ENCODE measurements around the gene ITGB3. TPM values are rescaled to one million over a fixed set of nuclear protein-coding genes. Genes with fewer than 3 reads are reported as not detected.

ITGB3 gene
- total RNA-seq, 1 donor = 79.9 TPM

DNA sequence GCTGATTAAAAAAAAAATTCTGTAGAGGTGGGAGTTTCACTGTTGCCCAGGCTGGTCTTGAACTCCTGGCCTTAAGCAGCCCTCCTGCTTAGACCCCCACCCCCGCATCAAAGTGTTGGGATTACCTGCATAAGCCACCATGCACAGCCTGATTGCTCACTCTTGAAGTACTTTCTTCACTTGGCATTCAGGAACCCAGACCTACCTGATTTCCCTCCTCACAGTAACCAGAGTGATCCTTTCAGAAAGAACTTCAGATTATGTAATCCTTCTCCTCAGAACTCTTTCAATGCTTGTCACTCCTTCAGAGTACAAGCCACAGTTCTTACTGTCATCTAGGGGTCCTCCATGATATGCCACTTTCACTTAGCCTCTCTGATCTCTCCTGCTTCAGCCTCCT, 71.5 kb downstream of the ITGB3 start:
- DNase-seq (ENCODE audit: low read depth) = no peak
- no peak overlapping the region for H3K4me3 ChIP-seq (ENCODE audit: low read depth, low read length)
- TF ChIP-seq, protein P1, sequence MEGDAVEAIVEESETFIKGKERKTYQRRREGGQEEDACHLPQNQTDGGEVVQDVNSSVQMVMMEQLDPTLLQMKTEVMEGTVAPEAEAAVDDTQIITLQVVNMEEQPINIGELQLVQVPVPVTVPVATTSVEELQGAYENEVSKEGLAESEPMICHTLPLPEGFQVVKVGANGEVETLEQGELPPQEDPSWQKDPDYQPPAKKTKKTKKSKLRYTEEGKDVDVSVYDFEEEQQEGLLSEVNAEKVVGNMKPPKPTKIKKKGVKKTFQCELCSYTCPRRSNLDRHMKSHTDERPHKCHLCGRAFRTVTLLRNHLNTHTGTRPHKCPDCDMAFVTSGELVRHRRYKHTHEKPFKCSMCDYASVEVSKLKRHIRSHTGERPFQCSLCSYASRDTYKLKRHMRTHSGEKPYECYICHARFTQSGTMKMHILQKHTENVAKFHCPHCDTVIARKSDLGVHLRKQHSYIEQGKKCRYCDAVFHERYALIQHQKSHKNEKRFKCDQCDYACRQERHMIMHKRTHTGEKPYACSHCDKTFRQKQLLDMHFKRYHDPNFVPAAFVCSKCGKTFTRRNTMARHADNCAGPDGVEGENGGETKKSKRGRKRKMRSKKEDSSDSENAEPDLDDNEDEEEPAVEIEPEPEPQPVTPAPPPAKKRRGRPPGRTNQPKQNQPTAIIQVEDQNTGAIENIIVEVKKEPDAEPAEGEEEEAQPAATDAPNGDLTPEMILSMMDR (IDR thresholded peaks at IDR 0.05; ENCODE audit: insufficient read depth, low read depth, low read length) = no peak

DNA sequence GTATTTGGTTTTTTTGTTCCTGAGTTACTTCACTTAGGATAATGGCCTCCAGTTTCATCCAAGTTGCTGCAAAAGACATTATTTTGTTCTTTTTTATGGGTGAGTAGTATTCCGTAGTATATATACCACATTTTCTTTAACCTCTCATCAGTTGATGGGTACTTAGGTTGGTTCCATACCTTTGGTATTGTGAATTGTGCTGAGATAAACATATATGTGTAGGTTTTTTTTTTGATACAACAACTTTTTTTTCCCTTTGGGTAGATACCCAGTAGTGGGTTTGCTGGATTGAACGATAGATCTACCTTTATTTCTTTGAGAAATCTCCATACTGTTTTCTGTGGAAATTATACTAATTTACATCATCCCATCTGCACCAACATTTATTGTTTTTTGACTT, 76.9 kb downstream of the ITGB3 start:
- no peak for DNase-seq (ENCODE audit: low read depth)
- no peak overlapping the region for H3K4me3 ChIP-seq (ENCODE audit: low read depth, low read length)
- TF ChIP-seq, protein P1 (IDR thresholded peaks at IDR 0.05; ENCODE audit: insufficient read depth, low read depth, low read length) = no peak

DNA sequence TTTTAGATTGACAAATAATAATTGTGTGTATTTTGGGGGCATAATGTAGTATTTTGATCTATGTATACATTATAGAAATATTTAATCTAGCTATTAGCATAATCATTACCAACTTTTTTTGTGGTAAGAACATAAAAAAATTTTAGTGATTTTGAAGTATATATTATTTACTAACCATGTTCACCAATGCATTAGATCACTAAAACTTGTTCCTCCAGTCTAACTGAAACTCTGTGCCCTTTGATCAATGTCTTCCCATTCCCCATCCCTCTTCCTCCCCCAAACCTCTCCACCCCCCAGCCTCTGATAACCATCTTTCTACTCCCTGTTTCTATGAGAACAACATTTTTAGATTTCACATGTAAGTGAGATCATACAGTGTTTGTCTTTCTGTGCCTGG, 78.7 kb downstream of the ITGB3 start:
- TF ChIP-seq, protein P1 (IDR thresholded peaks at IDR 0.05; ENCODE audit: insufficient read depth, low read depth, low read length) = no peak
- H3K4me3 ChIP-seq (ENCODE audit: low read depth, low read length) = no peak overlapping the region
- DNase-seq (ENCODE audit: low read depth) = no peak

DNA sequence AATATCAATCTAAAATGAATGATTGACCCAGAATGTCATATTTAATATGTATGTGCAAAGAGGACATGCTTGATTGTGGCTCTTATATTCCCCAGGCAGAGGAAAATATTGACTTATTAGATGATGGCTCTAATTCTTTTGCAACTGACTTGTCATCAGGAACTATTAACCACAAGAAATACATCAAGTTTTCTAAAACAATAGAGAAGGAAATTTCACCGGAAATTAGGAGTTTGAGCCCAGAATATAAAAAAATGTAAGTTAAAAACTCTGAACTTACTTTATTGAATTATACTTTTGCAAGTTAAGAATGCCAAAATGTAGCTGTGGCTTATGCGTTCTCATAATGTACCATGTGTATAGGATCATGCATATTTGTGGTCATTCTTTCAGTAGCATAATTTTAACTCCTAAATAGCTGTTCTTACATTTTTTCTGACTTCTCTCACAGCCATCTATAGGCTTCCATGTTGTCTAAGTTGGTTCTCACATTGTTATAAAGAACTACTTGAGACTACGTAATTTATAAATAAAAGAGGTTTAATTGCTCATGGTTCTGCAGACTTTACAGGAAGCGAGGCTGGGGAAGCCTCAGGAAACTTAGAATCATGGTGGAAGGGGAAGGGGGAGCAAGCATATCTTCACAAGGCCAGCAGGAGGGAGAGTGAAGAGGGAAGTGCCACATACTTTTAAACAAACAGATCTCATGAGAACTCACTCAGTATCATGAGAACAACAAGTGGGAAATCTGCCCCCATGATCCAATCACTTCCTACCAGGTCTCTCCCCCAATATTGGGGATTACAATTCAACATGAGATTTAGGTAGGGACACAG, 81.7 kb downstream of the ITGB3 start:
- peak; percentile 14 for DNase-seq (ENCODE audit: low read depth)
- TF ChIP-seq, protein P1 (IDR thresholded peaks at IDR 0.05; ENCODE audit: insufficient read depth, low read depth, low read length) = no peak
- no peak overlapping the region for H3K4me3 ChIP-seq (ENCODE audit: low read depth, low read length)

DNA sequence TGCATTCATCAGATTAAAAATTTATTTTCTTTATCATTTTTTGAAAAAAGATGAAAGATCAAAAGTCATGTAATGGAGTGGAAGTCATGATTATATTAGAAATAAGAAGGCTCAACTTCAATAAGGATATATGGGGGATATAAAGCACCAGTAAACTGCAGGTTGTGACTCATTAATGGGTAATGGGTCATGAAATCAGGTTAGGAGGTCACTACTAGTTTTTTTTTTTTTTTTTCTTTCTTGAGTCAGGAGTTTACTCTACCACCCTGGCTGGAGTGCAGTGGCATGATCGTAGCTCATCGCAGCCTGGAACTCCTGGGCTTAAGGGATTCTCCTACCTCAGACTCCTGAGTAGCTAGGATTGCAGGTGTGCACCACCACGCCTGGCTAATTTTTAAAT, 84.4 kb downstream of the ITGB3 start:
- TF ChIP-seq, protein P1 (IDR thresholded peaks at IDR 0.05; ENCODE audit: insufficient read depth, low read depth, low read length) = no peak
- no peak overlapping the region for H3K4me3 ChIP-seq (ENCODE audit: low read depth, low read length)
- DNase-seq (ENCODE audit: low read depth) = no peak

DNA sequence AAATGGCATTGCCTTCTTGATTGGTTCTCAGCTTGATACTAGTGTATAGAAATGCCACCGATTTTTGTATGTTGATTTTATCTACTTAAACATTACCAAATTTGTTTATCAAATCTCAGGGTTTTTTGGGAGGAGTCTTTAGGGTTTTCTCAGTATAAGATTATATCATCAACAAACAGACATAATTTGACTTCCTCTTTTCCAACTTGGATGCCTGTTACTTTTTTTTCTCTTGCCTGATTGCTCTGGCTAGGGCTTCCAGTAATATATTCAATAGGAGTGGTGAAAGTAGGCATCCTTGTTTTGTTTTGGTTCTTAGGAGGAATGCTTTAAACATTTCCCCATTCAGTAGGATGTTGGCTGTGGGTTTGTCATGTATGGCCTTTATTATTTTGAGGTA, 99.2 kb downstream of the ITGB3 start:
- TF ChIP-seq, protein P1 (IDR thresholded peaks at IDR 0.05; ENCODE audit: insufficient read depth, low read depth, low read length) = no peak
- H3K4me3 ChIP-seq (ENCODE audit: low read depth, low read length) = no peak overlapping the region
- no peak for DNase-seq (ENCODE audit: low read depth)

DNA sequence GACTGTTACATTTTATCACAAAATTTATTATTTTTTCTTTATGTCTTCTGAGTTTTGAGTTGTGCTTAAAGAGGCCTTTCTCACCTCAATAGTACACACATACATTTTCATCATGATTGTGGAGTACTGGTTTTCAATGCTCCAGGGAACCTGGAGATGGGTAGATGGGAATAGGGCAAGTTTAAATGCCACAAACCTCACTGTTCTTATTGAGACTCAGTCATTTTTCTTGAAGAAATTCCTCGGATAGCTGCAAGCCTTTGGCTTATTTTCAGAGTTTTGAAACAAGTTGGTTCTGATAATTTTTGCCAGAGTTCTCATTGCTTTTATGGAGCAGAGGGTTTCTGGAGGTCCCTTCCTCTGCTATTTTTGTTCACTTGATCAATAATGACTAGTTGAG, 105.0 kb downstream of the ITGB3 start:
- TF ChIP-seq, protein P1 (IDR thresholded peaks at IDR 0.05; ENCODE audit: insufficient read depth, low read depth, low read length) = no peak
- no peak for DNase-seq (ENCODE audit: low read depth)
- no peak overlapping the region for H3K4me3 ChIP-seq (ENCODE audit: low read depth, low read length)

Measured in fibroblast of villous mesenchyme (primary cell).